Measurements from ENCODE around the gene ATP1A1.

Gene ATP1A1

DNA sequence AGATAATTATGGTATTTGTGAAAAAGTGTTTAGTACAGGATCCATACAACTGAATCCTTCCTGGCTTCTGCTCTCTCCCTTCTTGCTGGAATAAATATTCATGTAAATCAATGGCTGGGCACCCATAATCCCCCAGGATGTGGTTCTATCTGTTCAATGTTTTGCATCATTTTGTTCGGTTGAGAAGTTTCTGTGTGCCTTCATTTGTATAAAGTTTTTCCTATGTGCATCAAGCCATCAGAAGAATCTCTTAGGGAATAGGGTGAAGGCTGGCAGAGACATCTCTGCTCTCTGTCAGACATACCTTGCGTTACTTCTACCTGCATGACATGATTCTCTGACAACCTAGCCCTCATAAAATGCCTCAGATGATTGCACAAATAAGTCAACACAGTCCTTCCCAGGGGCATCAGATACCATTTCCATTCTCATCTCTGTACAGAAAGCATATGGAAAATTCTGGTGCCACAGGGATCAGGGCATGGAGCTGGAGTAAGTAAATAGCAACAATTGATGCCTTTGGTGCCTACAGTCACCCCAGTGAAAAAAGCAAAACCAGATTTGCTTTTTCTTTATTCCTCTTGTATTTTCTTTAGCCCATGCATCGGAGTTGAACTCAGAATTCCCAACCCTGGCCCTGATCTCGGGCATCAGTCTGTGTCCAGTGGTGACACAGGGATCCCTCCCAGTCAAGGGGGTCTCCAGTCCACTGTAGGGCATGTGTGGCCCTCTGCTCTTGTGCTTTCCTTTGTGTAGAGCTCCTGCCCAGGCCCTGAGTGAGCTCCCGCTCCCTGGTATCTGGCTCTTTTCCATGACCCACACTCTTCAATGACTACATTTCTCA, 39.7 kb upstream of the ATP1A1 start:
- peaks cover 6% of the 10 kb centered on the region for H3K4me1 ChIP-seq (ENCODE audit: control insufficient read depth, insufficient read depth, low read length)
- H3K27me3 ChIP-seq (ENCODE audit: control insufficient read depth, insufficient read depth, low read length) = no peaks in the 10 kb centered on the region
- no peaks in the 10 kb centered on the region for H3K36me3 ChIP-seq (ENCODE audit: control insufficient read depth, insufficient read depth, low read length)
- no peaks in the 10 kb centered on the region for H3K9me3 ChIP-seq (ENCODE audit: control insufficient read depth, insufficient read depth, low read length)
- no peak overlapping the region for H3K9ac ChIP-seq (ENCODE audit: low read depth, low read length)
- no peak overlapping the region for H3K4me3 ChIP-seq (ENCODE audit: low read depth, low read length)

GRCh38 chr1:116334015-116334547, 39.0 kb upstream of the ATP1A1 start:
- Histone ChIP-seq H3K4me1 (ENCODE audit: control insufficient read depth, insufficient read depth, low read length) (peaks cover 6% of the 10 kb centered on the region), H3K27me3 (ENCODE audit: control insufficient read depth, insufficient read depth, low read length) (no peaks in the 10 kb centered on the region), H3K9ac (ENCODE audit: low read depth, low read length) (no peak overlapping the region), H3K36me3 (ENCODE audit: control insufficient read depth, insufficient read depth, low read length) (no peaks in the 10 kb centered on the region), H3K4me3 (ENCODE audit: low read depth, low read length) (no peak overlapping the region), H3K9me3 (ENCODE audit: control insufficient read depth, insufficient read depth, low read length) (no peaks in the 10 kb centered on the region)

- Histone ChIP-seq H3K4me3 (ENCODE audit: low read depth, low read length) (no peak overlapping the region), H3K36me3 (ENCODE audit: control insufficient read depth, insufficient read depth, low read length) (no peaks in the 10 kb centered on the region), H3K4me1 (ENCODE audit: control insufficient read depth, insufficient read depth, low read length) (peaks cover 6% of the 10 kb centered on the region), H3K9me3 (ENCODE audit: control insufficient read depth, insufficient read depth, low read length) (no peaks in the 10 kb centered on the region), H3K9ac (ENCODE audit: low read depth, low read length) (no peak overlapping the region), H3K27me3 (ENCODE audit: control insufficient read depth, insufficient read depth, low read length) (no peaks in the 10 kb centered on the region)
These were observed 38.0 kb upstream of the ATP1A1 start for GRCh38 chr1:116334868-116335635.

- Histone ChIP-seq H3K4me3 (ENCODE audit: low read depth, low read length) (no peak overlapping the region), H3K9me3 (ENCODE audit: control insufficient read depth, insufficient read depth, low read length) (no peaks in the 10 kb centered on the region), H3K27me3 (ENCODE audit: control insufficient read depth, insufficient read depth, low read length) (no peaks in the 10 kb centered on the region), H3K9ac (ENCODE audit: low read depth, low read length) (no peak overlapping the region), H3K36me3 (ENCODE audit: control insufficient read depth, insufficient read depth, low read length) (no peaks in the 10 kb centered on the region), H3K4me1 (ENCODE audit: control insufficient read depth, insufficient read depth, low read length) (peaks cover 6% of the 10 kb centered on the region)
These were observed 37.0 kb upstream of the ATP1A1 start for GRCh38 chr1:116335850-116336624.

DNA sequence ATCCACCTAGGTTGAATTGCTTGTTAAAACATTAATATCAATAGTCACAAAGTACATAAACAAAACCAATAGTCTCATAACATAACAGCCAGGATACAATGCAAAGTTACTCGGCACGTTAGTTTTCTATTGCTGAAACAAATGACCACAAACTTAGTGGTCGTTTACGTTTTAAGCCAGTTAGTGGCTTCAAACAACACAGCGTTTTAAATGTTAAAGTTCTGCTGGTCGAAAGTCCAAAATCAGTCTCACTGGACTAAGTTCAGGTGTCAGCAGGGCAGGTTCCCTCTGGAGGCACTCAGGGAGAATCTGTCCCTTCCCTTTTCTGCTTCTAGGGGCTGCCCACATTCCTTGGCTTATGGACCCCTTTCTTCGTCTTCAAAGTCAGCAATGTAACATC, 35.6 kb upstream of the ATP1A1 start:
- Histone ChIP-seq H3K9ac (ENCODE audit: low read depth, low read length) (no peak overlapping the region), H3K4me3 (ENCODE audit: low read depth, low read length) (no peak overlapping the region), H3K4me1 (ENCODE audit: control insufficient read depth, insufficient read depth, low read length) (peaks cover 6% of the 10 kb centered on the region), H3K9me3 (ENCODE audit: control insufficient read depth, insufficient read depth, low read length) (no peaks in the 10 kb centered on the region), H3K36me3 (ENCODE audit: control insufficient read depth, insufficient read depth, low read length) (no peaks in the 10 kb centered on the region), H3K27me3 (ENCODE audit: control insufficient read depth, insufficient read depth, low read length) (no peaks in the 10 kb centered on the region)

DNA sequence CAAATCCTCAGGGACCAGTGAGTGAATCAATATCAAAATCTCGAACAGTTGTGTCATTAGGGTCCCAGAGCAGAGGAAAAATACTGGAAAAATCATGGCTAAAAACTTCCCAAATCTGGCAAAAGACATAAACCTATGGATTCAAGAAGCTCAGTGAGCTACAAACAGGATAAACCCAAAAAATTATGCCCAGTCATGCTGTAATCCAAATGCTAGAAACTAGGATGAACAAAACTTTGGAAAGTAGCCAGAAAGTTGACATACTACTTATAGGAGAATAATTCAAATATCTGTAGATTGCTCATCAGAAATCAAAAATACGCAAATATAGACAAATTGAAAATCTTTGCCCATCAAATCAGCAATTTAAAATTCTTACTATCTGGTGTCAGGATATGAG, 34.6 kb upstream of the ATP1A1 start:
- Histone ChIP-seq H3K36me3 (ENCODE audit: control insufficient read depth, insufficient read depth, low read length) (no peaks in the 10 kb centered on the region), H3K27me3 (ENCODE audit: control insufficient read depth, insufficient read depth, low read length) (no peaks in the 10 kb centered on the region), H3K4me3 (ENCODE audit: low read depth, low read length) (no peak overlapping the region), H3K4me1 (ENCODE audit: control insufficient read depth, insufficient read depth, low read length) (peaks cover 6% of the 10 kb centered on the region), H3K9ac (ENCODE audit: low read depth, low read length) (no peak overlapping the region), H3K9me3 (ENCODE audit: control insufficient read depth, insufficient read depth, low read length) (no peaks in the 10 kb centered on the region)

GRCh38 chr1:116340506-116341231, 32.4 kb upstream of the ATP1A1 start:
- no peaks in the 10 kb centered on the region for H3K9me3 ChIP-seq (ENCODE audit: control insufficient read depth, insufficient read depth, low read length)
- no peak overlapping the region for H3K9ac ChIP-seq (ENCODE audit: low read depth, low read length)
- H3K36me3 ChIP-seq (ENCODE audit: control insufficient read depth, insufficient read depth, low read length) = no peaks in the 10 kb centered on the region
- H3K27me3 ChIP-seq (ENCODE audit: control insufficient read depth, insufficient read depth, low read length) = no peaks in the 10 kb centered on the region
- H3K4me1 ChIP-seq (ENCODE audit: control insufficient read depth, insufficient read depth, low read length) = no peaks in the 10 kb centered on the region
- H3K4me3 ChIP-seq (ENCODE audit: low read depth, low read length) = no peak overlapping the region

GRCh38 chr1:116343019-116343418, 30.0 kb upstream of the ATP1A1 start:
- H3K9me3 ChIP-seq (ENCODE audit: control insufficient read depth, insufficient read depth, low read length) = no peaks in the 10 kb centered on the region
- H3K36me3 ChIP-seq (ENCODE audit: control insufficient read depth, insufficient read depth, low read length) = no peaks in the 10 kb centered on the region
- H3K27me3 ChIP-seq (ENCODE audit: control insufficient read depth, insufficient read depth, low read length) = no peaks in the 10 kb centered on the region
- no peak overlapping the region for H3K4me3 ChIP-seq (ENCODE audit: low read depth, low read length)
- H3K9ac ChIP-seq (ENCODE audit: low read depth, low read length) = no peak overlapping the region
- peaks cover 3% of the 10 kb centered on the region for H3K4me1 ChIP-seq (ENCODE audit: control insufficient read depth, insufficient read depth, low read length)

- H3K36me3 ChIP-seq (ENCODE audit: control insufficient read depth, insufficient read depth, low read length) = no peaks in the 10 kb centered on the region
- H3K9ac ChIP-seq (ENCODE audit: low read depth, low read length) = no peak overlapping the region
- no peaks in the 10 kb centered on the region for H3K9me3 ChIP-seq (ENCODE audit: control insufficient read depth, insufficient read depth, low read length)
- no peak overlapping the region for H3K4me3 ChIP-seq (ENCODE audit: low read depth, low read length)
- no peaks in the 10 kb centered on the region for H3K27me3 ChIP-seq (ENCODE audit: control insufficient read depth, insufficient read depth, low read length)
- H3K4me1 ChIP-seq (ENCODE audit: control insufficient read depth, insufficient read depth, low read length) = peaks cover 3% of the 10 kb centered on the region
These were observed 28.0 kb upstream of the ATP1A1 start for GRCh38 chr1:116345011-116345410.

DNA sequence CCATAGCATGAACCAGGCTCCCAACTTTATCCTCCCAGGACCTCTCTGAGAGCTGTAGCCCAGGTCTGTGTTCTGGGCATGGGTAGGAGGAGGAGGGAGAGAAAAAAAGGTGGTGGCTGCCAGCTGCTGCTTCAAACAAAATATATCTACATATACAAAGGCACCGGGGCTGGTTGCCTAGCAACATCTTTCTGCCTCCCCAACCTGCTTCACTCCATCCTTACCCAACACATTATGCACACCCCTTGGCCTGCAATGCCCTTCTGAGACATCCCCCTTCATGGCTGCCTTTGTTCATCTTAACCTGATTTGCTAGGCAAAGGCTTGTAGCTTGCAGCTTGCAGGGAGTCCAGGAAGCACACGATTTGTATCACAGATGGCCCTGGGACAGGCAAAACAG, 27.2 kb upstream of the ATP1A1 start:
- no peak overlapping the region for H3K4me3 ChIP-seq (ENCODE audit: low read depth, low read length)
- no peak overlapping the region for H3K9ac ChIP-seq (ENCODE audit: low read depth, low read length)
- H3K36me3 ChIP-seq (ENCODE audit: control insufficient read depth, insufficient read depth, low read length) = no peaks in the 10 kb centered on the region
- peaks cover 3% of the 10 kb centered on the region for H3K4me1 ChIP-seq (ENCODE audit: control insufficient read depth, insufficient read depth, low read length)
- H3K27me3 ChIP-seq (ENCODE audit: control insufficient read depth, insufficient read depth, low read length) = no peaks in the 10 kb centered on the region
- H3K9me3 ChIP-seq (ENCODE audit: control insufficient read depth, insufficient read depth, low read length) = no peaks in the 10 kb centered on the region
